Upper lobe of left lung (tissue), 6 donors: ENCODE results near the gene YWHAQ. TPM values are rescaled to one million over a fixed set of nuclear protein-coding genes. Genes with fewer than 3 reads are reported as not detected.
"Not testable (repeated sequence)": the region's sequence is repeated elsewhere in the genome, so short reads cannot be mapped to it uniquely, and the experiment has no call there.

ENCODE experiments used
- ATAC-seq, 2 donors: fragments of 200-7000 bp; cut with Tn5 transposase; one replicate each; pipeline ENCODE4 v1.9.1; 2022; ENCODE audit warnings: mild to moderate bottlenecking in 2 of 2, moderate library complexity in 2 of 2; ENCODE audit not compliant: low FRiP score in 2 of 2
- DNase-seq, 2 donors: peaks; one replicate each; pipeline ENCODE4 v3.0.0-alpha.2; 2019 to 2020
- H3K27ac ChIP-seq, 4 donors: fragments of 200-600 bp; sonication (generic); one replicate each; pipeline ENCODE4 v1.5.1; 2016 to 2019
- H3K27me3 ChIP-seq, 4 donors: fragments of 200-600 bp; sonication (generic); one replicate each; pipeline ENCODE4 v1.5.1; 2017 to 2019
- H3K36me3 ChIP-seq, 4 donors: fragments of 200-600 bp; sonication (generic); one replicate each; pipeline ENCODE4 v1.5.1; 2016 to 2019
- H3K4me1 ChIP-seq, 4 donors: fragments of 200-600 bp; sonication (generic); one replicate each; pipeline ENCODE4 v1.5.1; 2018 to 2019
- H3K4me3 ChIP-seq, 4 donors: fragments of 200-600 bp; sonication (generic); one replicate each; pipeline ENCODE4 v1.5.1; 2017 to 2019; ENCODE audit warnings: mild to moderate bottlenecking in 2 of 4, moderate library complexity in 1 of 4
- H3K9me3 ChIP-seq, 4 donors: fragments of 200-600 bp; sonication (generic); one replicate each; pipeline ENCODE4 v1.5.1; 2018 to 2019
- CTCF ChIP-seq, 6 experiments: fragments of 450-650 bp in 4 of 6; fragments of 200-600 bp in 2 of 6; sonication (generic) in 2 of 6; IDR thresholded peaks; one replicate each; pipeline ENCODE4 v1.5.1; 2016 to 2019; ENCODE audit warnings: antibody characterized with exemption in 6 of 6
- EP300 ChIP-seq, 4 donors: sonication (generic); formaldehyde crosslinking; IDR thresholded peaks; one replicate each; pipeline ENCODE4 v1.5.1; 2017; ENCODE audit warnings: antibody characterized with exemption in 4 of 4, control low read depth in 2 of 4
- POLR2A ChIP-seq, 4 donors: fragments of 450-650 bp; IDR thresholded peaks; one replicate each; pipeline ENCODE4 v1.5.1; 2016 to 2017; ENCODE audit warnings: antibody characterized with exemption in 4 of 4, mild to moderate bottlenecking in 2 of 4
- POLR2AphosphoS5 ChIP-seq, 2 donors: sonication (generic); formaldehyde crosslinking; IDR thresholded peaks; one replicate each; pipeline ENCODE4 v1.5.1; 2017; ENCODE audit warnings: antibody characterized with exemption in 2 of 2
- WGBS, 2 donors: methylation state at CpG; one replicate each; pipeline ENCODE4 v1.1.5; 2017 to 2018; 5-methylcytosine and 5-hydroxymethylcytosine counted together
- total RNA-seq, 6 donors: library from RNA; depleted of rRNA in 4 of 6; stranded (reverse); fragments of >200 nt in 4 of 6; gene quantifications; one replicate each; pipeline versions ENCODE4 v1.1.0 to v1.2.1, GENCODE V29; 2016 to 2021
- donor health status: DM: no; HTN: no; CAD: no; lungs with moderate emphysema.
- donor health status: DM: no; HTN: yes; CAD: no; lungs with severe emphysema.

Gene YWHAQ
- total RNA-seq, 6 donors from 2014 or later, result 67.1 to 223 (median 176) TPM

- Histone ChIP-seq H3K9me3 (peaks cover 3 to 14% (median 7%) of the 10 kb centered on the region in 4 donors), H3K27ac (no peak overlapping the region), H3K27me3 (no peaks in the 10 kb centered on the region), H3K4me1 (peaks cover 20 to 43% (median 28%) of the 10 kb centered on the region in 4 donors), H3K4me3 (no peak overlapping the region), H3K36me3 (peaks cover 0 to 27% (median 5%) of the 10 kb centered on the region in 4 donors)
- TF ChIP-seq POLR2AphosphoS5 (IDR thresholded peaks at IDR 0.05) (no peak), EP300 (IDR thresholded peaks at IDR 0.05) (no peak), POLR2A (IDR thresholded peaks at IDR 0.05) (no peak), CTCF (IDR thresholded peaks at IDR 0.05) (no peak)
- ATAC-seq (no peak), DNase-seq (no peak)
- 88 to 92% methylated on average over 10 of the region's 10 CpGs for WGBS, 2 donors
These were observed 34.0 kb downstream of the YWHAQ start for GRCh38 chr2:9596621-9597311.

- Histone ChIP-seq H3K36me3 (peaks cover 0 to 31% (median 5%) of the 10 kb centered on the region in 4 donors), H3K27ac (no peak overlapping the region), H3K27me3 (no peaks in the 10 kb centered on the region), H3K4me3 (no peak overlapping the region), H3K4me1 (peaks cover 20 to 43% (median 28%) of the 10 kb centered on the region in 4 donors), H3K9me3 (peaks cover 3 to 14% (median 7%) of the 10 kb centered on the region in 4 donors)
- no peak for ATAC-seq
- 68 to 71% methylated on average over 2 of the region's 2 CpGs for WGBS, 2 donors
- TF ChIP-seq POLR2A (IDR thresholded peaks at IDR 0.05) (no peak), POLR2AphosphoS5 (IDR thresholded peaks at IDR 0.05) (no peak), EP300 (IDR thresholded peaks at IDR 0.05) (no peak), CTCF (IDR thresholded peaks at IDR 0.05) (no peak)
- no peak for DNase-seq
These were observed 35.1 kb downstream of the YWHAQ start for GRCh38 chr2:9595746-9596145.

GRCh38 chr2:9595256-9595655 lies 35.5 kb downstream of the YWHAQ start:
- peak in 1 of 4 donors; percentile 26 for TF ChIP-seq EP300 (IDR thresholded peaks at IDR 0.05)
- WGBS, 2 donors, result 69 to 79% methylated on average over 6 of the region's 6 CpGs
- Histone ChIP-seq H3K27ac (peak overlapping the region in 3 of 4 donors; percentile 45 to 71 (median 50)), H3K9me3 (peaks cover 3 to 14% (median 7%) of the 10 kb centered on the region in 4 donors), H3K4me1 (peaks cover 20 to 43% (median 28%) of the 10 kb centered on the region in 4 donors), H3K36me3 (peaks cover 0 to 28% (median 3%) of the 10 kb centered on the region in 4 donors)
- ATAC-seq (peak in 1 of 2 donors; percentile 66), DNase-seq (peak in 1 of 2 donors; percentile 36)
- not testable (repeated sequence) for H3K4me3 ChIP-seq, H3K27me3 ChIP-seq

GRCh38 chr2:9594366-9595054 lies 36.3 kb downstream of the YWHAQ start:
- Histone ChIP-seq H3K9me3 (peaks cover 0 to 8% (median 2%) of the 10 kb centered on the region in 4 donors), H3K36me3 (peaks cover 3 to 23% (median 4%) of the 10 kb centered on the region in 4 donors), H3K27me3 (no peaks in the 10 kb centered on the region), H3K4me3 (no peak overlapping the region), H3K4me1 (peaks cover 20 to 43% (median 28%) of the 10 kb centered on the region in 4 donors), H3K27ac (peak overlapping the region in 3 of 4 donors; percentile 45 to 71 (median 59))
- peak in 1 of 2 donors; percentile 63 for DNase-seq
- ATAC-seq, result peak; percentile 93 to 95
- 60 to 65% methylated on average over 2 of the region's 2 CpGs for WGBS, 2 donors
- TF ChIP-seq EP300 (IDR thresholded peaks at IDR 0.05) (peak in 1 of 4 donors; percentile 63), CTCF (IDR thresholded peaks at IDR 0.05) (no peak), POLR2A (IDR thresholded peaks at IDR 0.05) (no peak), POLR2AphosphoS5 (IDR thresholded peaks at IDR 0.05) (peak in 1 of 2 donors; percentile 43)

GRCh38 chr2:9593925-9594324 lies 36.9 kb downstream of the YWHAQ start:
- peak in 1 of 2 donors; percentile 53 for ATAC-seq
- H3K9me3 ChIP-seq, result peaks cover 0 to 3% (median 0%) of the 10 kb centered on the region in 4 donors
- WGBS, 2 donors, result 81 to 89% methylated on average over 4 of the region's 4 CpGs
- no peak overlapping the region for H3K4me3 ChIP-seq
- peak overlapping the region in 2 of 4 donors; percentile 59 to 71 for H3K27ac ChIP-seq
- peaks cover 20 to 43% (median 28%) of the 10 kb centered on the region in 4 donors for H3K4me1 ChIP-seq
- H3K36me3 ChIP-seq, result peaks cover 0 to 25% (median 4%) of the 10 kb centered on the region in 4 donors
- DNase-seq, result no peak
- no peaks in the 10 kb centered on the region for H3K27me3 ChIP-seq
- TF ChIP-seq EP300 (IDR thresholded peaks at IDR 0.05) (no peak), POLR2A (IDR thresholded peaks at IDR 0.05) (no peak), CTCF (IDR thresholded peaks at IDR 0.05) (no peak), POLR2AphosphoS5 (IDR thresholded peaks at IDR 0.05) (no peak)
